ENCODE results near the gene WDR45B. TPM values are rescaled to one million over a fixed set of nuclear protein-coding genes. Genes with fewer than 3 reads are reported as not detected.

The WDR45B gene
- total RNA-seq, 1 donor from 2014 or later: 74.1 TPM

DNA sequence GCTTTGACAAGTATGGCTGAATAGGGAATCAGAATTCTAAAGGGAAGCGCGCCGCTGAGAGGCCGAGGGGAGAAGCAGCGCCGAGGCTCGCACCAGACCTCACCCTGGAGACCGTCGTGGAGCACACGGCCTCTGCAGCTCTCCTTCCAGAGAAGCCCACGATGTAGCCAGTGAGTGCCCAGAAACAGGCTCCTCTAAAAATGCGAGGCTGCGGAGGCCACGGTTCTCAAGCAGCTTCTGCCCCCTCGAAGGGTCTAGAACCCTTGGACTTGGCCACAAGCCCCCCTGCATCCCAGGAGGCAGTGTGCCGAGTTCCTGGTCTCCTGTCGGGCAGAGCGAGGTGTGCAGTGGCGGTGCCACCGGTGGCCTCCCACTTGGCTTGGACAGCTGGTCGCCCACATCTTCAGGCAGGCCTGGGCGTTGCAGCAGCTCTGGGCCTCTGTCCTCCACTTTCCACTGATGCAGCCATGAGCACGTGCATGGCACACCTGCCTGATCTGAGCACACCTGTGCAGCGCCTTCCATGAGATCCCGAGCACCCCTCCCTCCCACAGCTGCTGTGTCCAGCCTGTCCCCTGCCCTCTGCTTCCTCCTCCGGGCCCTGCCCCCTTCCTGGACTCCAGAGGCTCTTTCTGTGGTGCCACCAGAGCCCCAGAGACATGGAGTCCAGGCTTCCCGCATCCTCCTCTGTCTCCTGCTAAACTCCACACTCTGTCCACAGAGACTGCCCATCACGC is 18.9 kb upstream of the WDR45B start:
- DNase-seq (ENCODE audit: low spot score): no peak
- Mint-ChIP-seq H3K27me3 (ENCODE audit: unreplicated experiment) (peaks cover 9% of the 10 kb centered on the region), H3K4me1 (ENCODE audit: unreplicated experiment) (no peaks in the 10 kb centered on the region), H3K27ac (ENCODE audit: unreplicated experiment) (no peak overlapping the region), H3K9me3 (ENCODE audit: unreplicated experiment) (no peaks in the 10 kb centered on the region), H3K4me3 (ENCODE audit: unreplicated experiment) (no peak overlapping the region), H3K36me3 (ENCODE audit: low read depth, unreplicated experiment) (peaks cover under 1% of the 10 kb centered on the region)
- TF ChIP-seq, protein P1, sequence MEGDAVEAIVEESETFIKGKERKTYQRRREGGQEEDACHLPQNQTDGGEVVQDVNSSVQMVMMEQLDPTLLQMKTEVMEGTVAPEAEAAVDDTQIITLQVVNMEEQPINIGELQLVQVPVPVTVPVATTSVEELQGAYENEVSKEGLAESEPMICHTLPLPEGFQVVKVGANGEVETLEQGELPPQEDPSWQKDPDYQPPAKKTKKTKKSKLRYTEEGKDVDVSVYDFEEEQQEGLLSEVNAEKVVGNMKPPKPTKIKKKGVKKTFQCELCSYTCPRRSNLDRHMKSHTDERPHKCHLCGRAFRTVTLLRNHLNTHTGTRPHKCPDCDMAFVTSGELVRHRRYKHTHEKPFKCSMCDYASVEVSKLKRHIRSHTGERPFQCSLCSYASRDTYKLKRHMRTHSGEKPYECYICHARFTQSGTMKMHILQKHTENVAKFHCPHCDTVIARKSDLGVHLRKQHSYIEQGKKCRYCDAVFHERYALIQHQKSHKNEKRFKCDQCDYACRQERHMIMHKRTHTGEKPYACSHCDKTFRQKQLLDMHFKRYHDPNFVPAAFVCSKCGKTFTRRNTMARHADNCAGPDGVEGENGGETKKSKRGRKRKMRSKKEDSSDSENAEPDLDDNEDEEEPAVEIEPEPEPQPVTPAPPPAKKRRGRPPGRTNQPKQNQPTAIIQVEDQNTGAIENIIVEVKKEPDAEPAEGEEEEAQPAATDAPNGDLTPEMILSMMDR (IDR thresholded peaks at IDR 0.05; ENCODE audit: unreplicated experiment): no peak

GRCh38 chr17:82665891-82666290 is 17.6 kb upstream of the WDR45B start:
- no peak overlapping the region for H3K27ac Mint-ChIP-seq (ENCODE audit: unreplicated experiment)
- TF ChIP-seq, protein P1 (IDR thresholded peaks at IDR 0.05; ENCODE audit: unreplicated experiment): no peak
- H3K4me1 Mint-ChIP-seq (ENCODE audit: unreplicated experiment): no peaks in the 10 kb centered on the region
- DNase-seq (ENCODE audit: low spot score): no peak
- no peaks in the 10 kb centered on the region for H3K9me3 Mint-ChIP-seq (ENCODE audit: unreplicated experiment)
- H3K27me3 Mint-ChIP-seq (ENCODE audit: unreplicated experiment): peaks cover 12% of the 10 kb centered on the region
- H3K36me3 Mint-ChIP-seq (ENCODE audit: low read depth, unreplicated experiment): no peaks in the 10 kb centered on the region
- H3K4me3 Mint-ChIP-seq (ENCODE audit: unreplicated experiment): no peak overlapping the region

- Mint-ChIP-seq H3K27ac (ENCODE audit: unreplicated experiment) (no peak overlapping the region), H3K36me3 (ENCODE audit: low read depth, unreplicated experiment) (no peaks in the 10 kb centered on the region)
Observed at GRCh38 chr17:82665217-82665616, 17.0 kb upstream of the WDR45B start.

GRCh38 chr17:82664701-82665182 is 16.5 kb upstream of the WDR45B start:
- no peak overlapping the region for H3K4me3 Mint-ChIP-seq (ENCODE audit: unreplicated experiment)
- no peaks in the 10 kb centered on the region for H3K36me3 Mint-ChIP-seq (ENCODE audit: low read depth, unreplicated experiment)
- H3K9me3 Mint-ChIP-seq (ENCODE audit: unreplicated experiment): no peaks in the 10 kb centered on the region
- DNase-seq (ENCODE audit: low spot score): no peak
- no peak overlapping the region for H3K27ac Mint-ChIP-seq (ENCODE audit: unreplicated experiment)
- H3K27me3 Mint-ChIP-seq (ENCODE audit: unreplicated experiment): peaks cover 14% of the 10 kb centered on the region
- TF ChIP-seq, protein P1 (IDR thresholded peaks at IDR 0.05; ENCODE audit: unreplicated experiment): no peak
- H3K4me1 Mint-ChIP-seq (ENCODE audit: unreplicated experiment): no peaks in the 10 kb centered on the region

More at GRCh38 chr17:82665217-82665616, 17.0 kb upstream of the WDR45B start:
- no peaks in the 10 kb centered on the region for H3K4me1 Mint-ChIP-seq (ENCODE audit: unreplicated experiment)
- no peak for DNase-seq (ENCODE audit: low spot score)
- TF ChIP-seq, protein P1 (IDR thresholded peaks at IDR 0.05; ENCODE audit: unreplicated experiment): no peak
- no peak overlapping the region for H3K4me3 Mint-ChIP-seq (ENCODE audit: unreplicated experiment)
- peaks cover 14% of the 10 kb centered on the region for H3K27me3 Mint-ChIP-seq (ENCODE audit: unreplicated experiment)
- no peaks in the 10 kb centered on the region for H3K9me3 Mint-ChIP-seq (ENCODE audit: unreplicated experiment)

DNA sequence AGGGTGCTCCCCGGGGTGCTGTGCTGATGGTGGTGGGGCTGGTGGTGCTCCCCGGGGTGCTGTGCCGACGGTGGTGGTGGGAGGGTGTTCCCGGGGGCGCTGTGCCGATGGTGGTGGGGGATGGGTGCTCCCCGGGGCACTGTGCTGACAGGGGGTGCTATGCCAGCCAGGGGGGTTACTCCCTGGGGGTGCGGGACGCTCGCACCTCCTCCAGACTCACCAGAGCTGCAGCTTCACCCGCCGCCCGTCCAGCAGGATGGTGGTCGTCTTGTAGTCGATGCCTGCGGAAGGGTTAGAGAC is 16.0 kb upstream of the WDR45B start:
- Mint-ChIP-seq H3K4me3 (ENCODE audit: unreplicated experiment) (no peak overlapping the region), H3K27ac (ENCODE audit: unreplicated experiment) (no peak overlapping the region), H3K36me3 (ENCODE audit: low read depth, unreplicated experiment) (no peaks in the 10 kb centered on the region)

More for the DNA sequence above, 16.0 kb upstream of the WDR45B start:
- no peak for DNase-seq (ENCODE audit: low spot score)
- TF ChIP-seq, protein P1 (IDR thresholded peaks at IDR 0.05; ENCODE audit: unreplicated experiment): no peak
- no peaks in the 10 kb centered on the region for H3K4me1 Mint-ChIP-seq (ENCODE audit: unreplicated experiment)
- H3K9me3 Mint-ChIP-seq (ENCODE audit: unreplicated experiment): no peaks in the 10 kb centered on the region
- peaks cover 14% of the 10 kb centered on the region for H3K27me3 Mint-ChIP-seq (ENCODE audit: unreplicated experiment)

All from endothelial cell (in vitro differentiated cells).